Cortex of kidney (tissue), 1 donor: ENCODE results near the gene ATF2.

Experiments
- DNase-seq: peaks from one replicate; lab custom pipeline; 2025; lab: John Stamatoyannopoulos, UW

ATF2 gene

GRCh38 chr2:175025946-175026345, 142.1 kb downstream of the ATF2 start:
- no peak for DNase-seq

- DNase-seq = no peak
Measured at GRCh38 chr2:175025233-175025632, 142.8 kb downstream of the ATF2 start.

GRCh38 chr2:175022923-175023322, 145.1 kb downstream of the ATF2 start:
- DNase-seq = no peak
